Germinal center (tissue), 1 donor: Measurements from ENCODE around the gene TMEM87A.
"Not testable (repeated sequence)": the region's sequence is repeated elsewhere in the genome, so short reads cannot be mapped to it uniquely, and the experiment has no call there.

ENCODE experiments used
- DNase-seq: peaks from one replicate; pipeline ENCODE4 v3.0.0; 2012; ENCODE audit warnings: mixed read lengths, low spot score

Gene TMEM87A, protein sequence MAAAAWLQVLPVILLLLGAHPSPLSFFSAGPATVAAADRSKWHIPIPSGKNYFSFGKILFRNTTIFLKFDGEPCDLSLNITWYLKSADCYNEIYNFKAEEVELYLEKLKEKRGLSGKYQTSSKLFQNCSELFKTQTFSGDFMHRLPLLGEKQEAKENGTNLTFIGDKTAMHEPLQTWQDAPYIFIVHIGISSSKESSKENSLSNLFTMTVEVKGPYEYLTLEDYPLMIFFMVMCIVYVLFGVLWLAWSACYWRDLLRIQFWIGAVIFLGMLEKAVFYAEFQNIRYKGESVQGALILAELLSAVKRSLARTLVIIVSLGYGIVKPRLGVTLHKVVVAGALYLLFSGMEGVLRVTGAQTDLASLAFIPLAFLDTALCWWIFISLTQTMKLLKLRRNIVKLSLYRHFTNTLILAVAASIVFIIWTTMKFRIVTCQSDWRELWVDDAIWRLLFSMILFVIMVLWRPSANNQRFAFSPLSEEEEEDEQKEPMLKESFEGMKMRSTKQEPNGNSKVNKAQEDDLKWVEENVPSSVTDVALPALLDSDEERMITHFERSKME

DNA sequence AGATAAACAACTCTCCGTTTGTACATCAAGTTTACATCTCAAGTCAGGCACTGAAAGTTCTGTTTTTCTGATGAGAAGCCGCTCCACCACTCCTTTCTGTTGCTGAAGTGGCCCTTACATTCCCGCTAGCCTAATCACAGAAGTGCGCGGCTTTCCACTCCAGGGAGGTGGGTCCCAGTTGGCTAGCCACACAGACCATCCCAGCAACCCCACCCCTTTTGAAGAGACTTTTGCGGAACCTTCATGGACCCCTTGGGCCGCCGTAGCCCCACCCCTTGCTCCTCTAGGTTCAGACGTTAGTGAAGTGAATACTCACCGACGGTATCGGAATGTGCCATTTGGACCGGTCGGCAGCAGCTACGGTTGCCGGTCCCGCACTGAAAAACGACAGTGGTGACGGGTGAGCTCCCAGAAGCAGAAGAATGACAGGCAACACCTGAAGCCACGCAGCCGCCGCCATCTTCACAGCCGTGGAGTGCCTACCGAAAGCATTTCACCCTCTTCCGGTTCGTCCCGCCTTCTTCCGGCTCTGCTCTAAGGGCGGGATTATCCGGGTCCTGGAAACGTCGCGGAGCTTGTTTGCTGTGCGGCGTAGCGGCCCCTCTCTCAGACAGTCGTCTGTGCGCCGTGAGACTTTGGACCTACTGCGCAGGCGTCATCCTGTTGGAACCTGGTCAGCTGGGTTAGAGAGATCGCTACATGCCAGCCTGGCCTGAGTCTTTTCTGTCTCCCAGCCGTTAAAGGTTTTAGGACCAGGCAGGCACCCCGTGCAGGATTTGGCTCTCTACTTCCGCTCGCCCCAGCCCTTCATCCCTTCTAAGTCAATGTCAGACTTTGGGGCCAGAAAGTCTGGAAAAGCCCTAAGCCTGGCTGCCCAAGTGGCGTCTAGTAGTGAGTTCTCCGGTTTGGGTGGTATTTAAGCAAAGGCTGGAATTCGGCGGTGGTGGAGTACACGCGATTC is at the start of gene TMEM87A, which contains the start of gene GANC:
Gene TMEM87A (minus strand): TSS at position 495 of the 961 bp plus-strand sequence. CDS start 35 bp downstream, at position 460.
Gene GANC (plus strand): TSS at position 263 of the 961 bp plus-strand sequence. CDS start 1,281 bp downstream, outside the sequence.
- DNase-seq, result peak; percentile 93

DNA sequence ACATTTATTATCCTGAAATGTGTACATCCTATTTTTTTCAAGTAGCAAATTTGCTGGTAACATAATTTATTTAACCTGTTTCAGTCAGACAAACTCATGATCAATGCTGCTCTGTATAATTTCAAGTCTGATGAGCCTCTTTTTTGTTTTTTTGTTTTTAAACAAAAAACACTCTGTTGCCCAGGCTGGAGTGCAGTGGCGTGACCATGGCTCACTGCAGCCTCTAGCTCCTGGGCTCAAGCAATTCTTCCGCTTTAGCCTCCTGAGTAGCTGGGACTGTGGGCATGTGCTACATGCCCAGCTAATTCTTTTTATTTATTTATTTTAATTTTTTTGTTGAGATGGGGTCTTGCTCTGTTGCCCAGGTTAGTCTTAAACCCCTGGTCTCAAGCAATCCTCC is 46.0 kb upstream of the TMEM87A start:
- DNase-seq, result no peak

DNA sequence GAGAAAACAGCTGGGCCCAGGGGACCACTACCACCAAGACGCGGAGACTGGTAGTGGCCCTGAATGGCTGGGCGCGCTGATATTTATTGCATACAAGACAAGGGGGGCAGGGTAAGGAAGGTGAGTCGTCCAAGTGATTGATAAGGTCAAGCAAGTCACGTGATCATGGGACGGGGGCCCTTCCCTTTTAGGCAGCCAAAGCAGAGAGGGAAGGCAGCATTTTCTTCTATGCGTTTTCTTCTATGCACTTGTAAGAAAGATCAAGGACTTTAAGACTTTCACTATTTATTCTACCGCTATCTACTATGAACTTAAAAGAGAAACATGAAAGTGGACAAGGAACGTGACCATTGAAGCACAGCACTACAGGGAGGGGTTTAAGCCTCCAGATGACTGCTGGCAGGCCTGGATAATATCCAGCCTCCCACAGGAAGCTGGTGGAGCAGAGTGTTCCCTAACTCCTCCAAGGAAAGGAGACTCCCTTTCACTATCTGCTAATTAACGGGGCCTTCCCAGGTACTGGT is 43.1 kb upstream of the TMEM87A start:
- not testable (repeated sequence) for DNase-seq

DNA sequence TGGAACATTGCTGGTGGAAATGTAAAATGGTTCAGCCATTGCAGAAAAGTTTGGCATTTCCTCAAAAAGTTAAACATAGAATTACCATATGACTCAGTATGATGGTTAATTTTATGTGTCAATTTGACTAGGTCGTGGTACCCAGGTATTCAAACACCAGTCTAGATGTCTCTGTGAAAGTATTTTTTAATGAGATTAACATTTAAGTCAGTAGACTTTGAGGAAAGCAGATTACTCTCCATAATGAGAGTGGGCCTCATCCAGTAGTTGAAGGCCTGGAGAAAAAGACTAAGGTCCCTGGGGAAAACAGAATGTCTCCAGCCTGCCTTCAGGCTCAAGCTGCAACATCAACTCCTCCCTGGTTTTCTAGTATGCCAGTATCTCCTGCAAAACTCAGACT is 42.3 kb upstream of the TMEM87A start:
- no peak for DNase-seq

DNA sequence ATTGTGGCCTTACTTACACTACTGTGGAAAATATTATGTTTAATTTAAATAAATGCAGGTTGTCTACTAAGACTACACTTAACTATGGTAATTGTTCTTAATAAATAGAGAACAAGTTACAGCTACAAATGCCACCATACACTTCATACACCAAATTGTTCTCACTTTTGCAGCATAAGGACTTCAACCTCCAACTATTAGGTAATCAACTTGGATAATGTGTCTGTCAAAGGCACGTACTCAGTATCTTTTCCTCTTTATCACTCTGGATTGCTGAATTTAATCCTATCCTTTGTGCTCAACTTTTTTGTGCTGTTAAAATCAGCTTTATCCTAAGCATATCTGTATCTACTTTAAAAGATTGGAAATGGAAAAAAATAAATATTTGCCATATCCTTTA is 41.6 kb upstream of the TMEM87A start:
- no peak for DNase-seq

DNA sequence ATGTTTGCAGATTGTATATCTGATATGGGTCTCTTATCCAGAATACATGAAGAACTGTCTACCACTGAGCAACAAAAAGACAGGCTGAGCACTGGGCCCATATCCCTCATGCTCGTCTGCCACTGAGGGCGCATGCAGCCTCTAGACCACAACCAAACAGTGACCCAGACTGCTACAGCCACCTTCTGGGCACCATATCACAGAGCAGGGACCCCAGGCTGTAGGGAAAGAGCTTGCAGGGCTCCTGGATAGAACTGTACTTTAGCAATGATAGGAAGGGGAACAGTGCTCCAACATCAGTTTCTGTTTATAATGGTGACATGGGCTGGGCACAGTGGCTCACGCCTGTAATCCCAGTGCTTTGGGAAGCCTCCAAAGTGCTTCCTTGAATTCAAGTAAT is 40.2 kb upstream of the TMEM87A start:
- DNase-seq, result no peak

DNA sequence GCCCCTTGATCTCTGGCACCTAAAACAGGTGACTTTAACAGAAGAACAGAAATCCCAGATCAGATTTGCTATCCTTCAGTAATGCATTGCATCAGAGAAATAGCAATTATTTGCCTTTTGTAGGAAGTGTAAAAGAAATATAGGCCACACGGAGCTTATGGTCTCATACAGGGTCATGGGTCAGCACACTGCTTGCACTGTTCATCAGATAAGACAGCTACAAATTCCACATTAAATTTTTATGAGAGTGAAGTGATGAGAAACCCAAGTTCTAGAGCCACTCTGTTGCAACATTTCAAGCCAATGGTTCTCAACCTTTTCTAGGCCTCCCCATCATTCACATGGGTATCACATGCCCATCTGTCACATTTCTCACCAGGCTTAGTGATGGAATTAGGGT is 33.4 kb upstream of the TMEM87A start:
- DNase-seq, result no peak

DNA sequence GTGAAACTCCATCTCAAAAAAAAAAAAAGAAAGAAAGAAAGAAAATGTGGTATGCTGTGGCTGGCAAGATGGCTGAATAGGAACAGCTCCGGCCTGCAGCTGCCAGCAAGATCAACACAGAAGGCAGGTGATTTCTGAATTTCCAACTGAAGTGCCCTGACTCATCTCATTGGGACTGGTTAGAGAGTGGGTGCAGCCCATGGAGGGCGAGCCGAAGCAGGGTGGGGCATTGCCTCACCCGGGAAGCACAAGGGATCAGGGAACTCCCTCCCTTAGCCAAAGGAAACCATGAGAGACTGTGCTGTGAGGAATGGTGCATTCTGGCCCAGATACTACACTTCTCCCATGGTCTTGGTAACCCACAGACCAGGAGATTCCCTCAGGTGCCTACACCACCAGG is 27.8 kb upstream of the TMEM87A start:
- DNase-seq, result not testable (repeated sequence)

DNA sequence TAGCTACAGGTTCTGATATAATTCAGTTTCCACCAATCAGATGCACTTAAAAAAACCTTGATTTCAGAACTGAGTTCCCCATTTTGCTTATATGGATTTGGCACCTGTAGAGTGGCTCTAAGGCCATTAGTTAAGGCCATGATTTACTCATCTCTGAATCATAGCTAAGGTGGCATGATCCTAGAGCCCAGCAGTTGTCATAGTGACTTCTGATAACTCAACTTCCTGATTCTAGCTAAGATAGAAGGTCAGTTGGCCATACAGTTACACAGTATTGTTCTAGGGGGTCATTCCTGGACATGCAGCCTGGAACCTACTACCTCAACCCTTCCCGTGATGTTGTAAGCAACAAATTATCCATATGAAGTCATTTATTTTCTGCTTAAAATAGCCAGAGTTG is 15.9 kb upstream of the TMEM87A start:
- DNase-seq, result no peak

DNA sequence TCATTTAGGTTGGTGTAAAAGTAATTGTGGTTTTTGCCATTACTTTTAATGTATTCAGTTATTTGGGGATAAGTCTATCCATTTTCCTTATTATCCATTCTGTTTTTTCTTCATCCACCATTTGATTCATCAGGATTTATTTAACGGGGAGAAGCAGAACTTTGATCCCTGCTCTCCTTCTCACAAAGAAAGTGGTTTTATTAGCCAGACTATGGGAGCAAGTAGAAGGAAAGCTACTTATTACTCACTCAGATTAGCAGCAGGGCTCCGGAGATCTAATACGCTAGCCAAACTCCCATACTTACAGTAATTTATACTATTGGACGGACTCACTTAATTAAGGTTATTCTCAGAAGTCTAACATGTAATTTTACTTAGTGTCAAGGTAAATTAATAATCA is 14.7 kb upstream of the TMEM87A start:
- DNase-seq, result no peak

DNA sequence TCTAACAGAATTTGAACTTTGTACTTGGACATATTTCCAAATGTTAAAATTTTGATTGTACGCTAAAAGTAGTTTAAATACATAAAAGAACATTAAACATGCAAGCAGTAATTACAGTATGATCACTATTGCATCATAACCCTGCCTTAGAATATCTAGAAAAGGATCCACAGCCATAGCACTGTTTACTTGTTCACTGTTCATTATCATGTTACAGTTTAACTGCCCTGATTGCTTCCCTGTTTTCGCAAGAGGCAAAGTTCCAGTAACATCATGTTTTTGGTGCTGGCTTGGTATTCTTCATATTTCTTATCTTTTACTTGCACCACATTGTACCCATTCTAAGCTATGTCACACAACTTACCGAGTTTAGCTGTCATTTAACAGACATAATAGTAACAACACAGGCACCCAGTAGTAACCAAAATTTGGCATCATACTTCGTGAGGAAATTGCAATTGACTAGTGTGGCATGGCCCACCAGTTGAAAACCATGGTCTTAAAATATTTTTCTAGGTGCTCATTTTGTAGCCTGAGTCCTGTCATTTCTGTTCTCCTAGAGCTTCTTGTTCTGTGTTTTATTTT is 13.3 kb upstream of the TMEM87A start:
- no peak for DNase-seq

DNA sequence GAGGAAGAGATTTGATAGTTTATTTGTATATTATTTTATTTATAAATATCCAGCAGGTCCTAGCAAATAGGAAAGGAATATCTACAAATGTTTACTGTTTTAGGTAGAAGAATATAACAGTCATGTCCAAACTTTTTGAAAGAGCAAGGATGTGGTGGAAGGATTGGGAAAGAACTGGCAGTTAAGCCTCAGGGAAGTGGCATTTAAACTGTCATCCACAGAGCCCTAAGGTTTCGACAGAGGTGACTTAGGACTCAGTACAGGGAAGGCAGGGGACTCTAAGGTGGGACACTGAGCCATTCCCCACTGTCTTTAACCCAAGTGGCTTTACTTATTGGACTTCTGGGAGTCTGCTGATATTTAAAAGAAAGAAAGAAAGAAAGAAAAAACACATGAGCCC is 11.8 kb upstream of the TMEM87A start:
- no peak for DNase-seq

DNA sequence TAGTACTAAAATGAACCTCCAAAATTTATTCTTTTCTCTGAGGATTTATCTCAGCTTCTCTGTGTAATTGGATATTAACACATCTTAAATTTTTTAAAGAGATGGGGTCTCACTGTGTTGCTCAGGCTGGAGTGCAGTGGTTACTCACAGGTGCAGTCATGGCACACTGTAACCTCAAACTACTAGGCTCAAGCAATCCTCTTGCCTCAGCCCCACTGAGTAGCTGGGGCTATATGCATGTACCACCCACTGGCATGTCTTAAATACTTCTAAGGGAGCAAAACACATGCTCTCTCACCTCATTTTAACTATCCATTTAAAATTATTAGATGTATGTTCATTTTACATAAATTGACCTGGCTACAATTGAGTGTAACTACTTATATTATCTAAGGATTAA is 11.3 kb upstream of the TMEM87A start:
- DNase-seq, result no peak

DNA sequence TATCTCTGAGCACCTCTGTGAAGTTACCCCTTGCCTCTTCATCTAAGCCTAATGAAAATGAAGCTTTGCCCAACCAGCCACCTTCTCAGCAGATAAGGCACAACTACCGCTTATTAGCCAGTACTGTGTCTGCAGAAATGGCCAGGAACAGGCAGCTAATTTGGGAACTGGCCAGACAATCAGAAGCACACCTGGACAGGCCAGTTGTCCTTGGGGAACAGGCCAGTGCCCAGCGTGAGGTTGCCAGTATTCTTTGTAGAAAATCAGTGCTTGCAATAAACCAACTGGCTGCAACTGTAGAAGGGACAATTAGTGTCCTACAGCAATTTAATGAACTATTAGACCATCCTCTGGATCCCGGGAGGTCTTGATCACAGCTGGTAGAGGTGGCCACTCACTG is 10.4 kb upstream of the TMEM87A start:
- no peak for DNase-seq

DNA sequence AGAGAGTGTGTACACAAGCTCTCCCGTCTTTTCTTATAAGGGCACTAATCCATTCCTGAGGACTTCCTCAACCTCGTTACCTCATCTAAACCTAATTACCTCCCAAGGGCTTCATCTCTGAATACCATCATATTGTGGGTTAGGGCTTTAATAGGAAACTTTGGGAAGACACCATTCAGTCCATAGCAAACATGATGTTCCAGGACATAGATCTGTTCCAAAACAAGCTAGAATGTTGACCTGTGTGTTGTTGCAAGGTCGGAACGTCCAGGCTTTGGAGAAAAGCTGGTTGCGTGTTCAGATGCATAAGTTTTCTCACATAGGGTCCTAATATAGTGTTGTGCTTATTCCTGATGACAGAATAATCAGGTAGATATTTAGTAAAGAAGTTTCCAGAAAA is 9.7 kb upstream of the TMEM87A start:
- DNase-seq, result no peak

DNA sequence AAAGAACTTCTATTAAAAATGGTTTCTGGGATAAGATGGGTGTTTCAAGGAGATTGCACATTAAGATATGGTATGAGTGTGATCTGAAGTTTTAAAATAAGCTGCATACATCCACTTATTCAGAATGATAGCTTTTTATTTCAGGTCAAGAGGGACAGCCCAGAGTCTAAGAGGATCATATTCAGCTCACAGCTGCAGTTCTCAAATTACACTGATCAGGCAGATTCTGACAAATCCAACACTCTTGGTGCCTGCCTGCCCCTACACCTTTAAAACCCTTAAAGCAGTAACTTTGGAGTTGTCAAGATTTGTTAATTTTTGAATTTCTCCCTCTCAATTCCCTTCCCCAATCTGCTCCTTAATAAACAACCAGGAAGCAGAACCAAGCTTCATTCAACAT is 9.1 kb upstream of the TMEM87A start:
- DNase-seq, result no peak

DNA sequence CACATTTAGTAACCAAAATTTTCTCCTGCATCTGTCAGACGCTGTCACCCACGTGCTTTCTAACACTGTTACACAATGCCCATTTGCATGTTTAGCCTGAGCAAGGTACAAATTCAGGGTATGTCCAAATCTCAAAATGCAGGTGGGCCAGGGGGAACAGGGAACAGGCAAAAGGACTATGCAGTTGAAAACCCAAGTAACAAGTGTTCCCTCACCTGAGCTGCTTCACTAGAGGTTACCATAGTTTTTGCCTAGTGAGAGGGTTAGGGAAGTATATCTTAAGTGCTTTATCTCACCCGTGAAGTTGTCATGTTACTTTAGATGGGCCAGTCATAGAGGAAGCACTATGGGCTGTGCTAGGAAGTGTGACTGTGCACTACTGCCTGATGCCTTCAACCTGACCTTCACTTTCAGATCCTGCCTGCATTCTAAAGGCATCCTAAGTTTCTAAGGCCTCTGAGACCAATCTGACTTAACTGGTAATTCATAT is 6.0 kb upstream of the TMEM87A start:
- no peak for DNase-seq

DNA sequence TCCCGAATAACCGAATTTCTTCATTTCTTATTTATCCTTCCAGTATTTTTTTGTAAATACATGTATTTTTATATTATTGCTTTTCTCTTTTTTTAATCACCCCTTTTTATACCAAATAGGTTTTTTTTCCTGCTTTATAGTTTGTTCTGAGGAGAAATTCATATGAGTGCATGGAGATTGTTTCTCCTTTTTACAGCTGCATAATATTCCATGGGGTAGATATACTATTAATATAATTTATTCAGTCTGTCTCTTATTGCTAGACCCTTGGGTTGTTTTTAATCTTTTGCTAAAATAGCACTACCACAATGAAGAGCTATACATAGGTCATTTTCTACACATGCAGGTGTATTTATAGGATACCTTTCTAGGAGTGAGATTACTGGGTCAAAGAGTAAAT is 3.5 kb upstream of the TMEM87A start:
- DNase-seq, result no peak

DNA sequence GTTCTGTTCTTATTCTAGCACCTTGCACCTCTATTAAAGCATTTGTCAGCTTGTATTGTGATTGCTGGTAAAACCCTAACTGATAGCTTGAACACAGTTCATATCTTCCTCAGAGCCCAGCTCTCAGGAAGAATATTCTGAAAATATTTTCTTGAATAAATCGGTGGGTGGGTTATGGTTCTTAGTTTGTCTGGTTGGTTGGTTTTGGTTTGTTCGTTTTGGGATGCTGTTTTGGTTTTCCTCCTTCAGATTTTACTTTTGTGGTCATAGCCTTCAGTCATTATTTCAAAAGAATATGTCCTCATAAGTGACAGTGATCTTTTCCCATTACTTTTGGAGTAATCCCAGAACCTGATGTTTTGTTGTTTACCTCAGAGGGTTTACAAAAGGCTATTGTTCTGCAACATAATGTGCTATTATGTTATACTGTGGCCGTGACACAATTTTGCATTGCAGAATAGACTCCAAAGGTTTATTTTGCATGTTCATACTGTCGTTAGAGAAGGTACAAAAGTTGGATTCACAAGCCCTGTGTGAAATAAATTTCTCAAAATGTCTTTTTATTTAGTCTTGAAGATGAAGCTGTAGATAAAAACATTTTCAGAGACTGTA is 2.7 kb upstream of the TMEM87A start:
- no peak for DNase-seq

DNA sequence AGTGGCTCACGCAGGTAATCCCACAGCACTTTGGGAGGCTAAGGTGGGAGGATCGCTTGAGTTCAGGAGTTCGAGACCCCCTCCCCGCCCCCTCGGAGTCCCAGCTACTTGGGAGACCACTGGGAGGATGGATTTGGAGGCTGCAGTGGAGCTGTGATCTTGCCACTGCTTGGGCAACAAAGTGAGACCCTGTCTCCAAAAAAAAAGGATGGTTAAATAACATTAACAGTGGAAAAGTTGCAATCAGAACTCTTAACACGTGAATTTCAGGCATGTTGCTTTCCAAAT is 1.4 kb upstream of the TMEM87A start:
- DNase-seq, result no peak

DNA sequence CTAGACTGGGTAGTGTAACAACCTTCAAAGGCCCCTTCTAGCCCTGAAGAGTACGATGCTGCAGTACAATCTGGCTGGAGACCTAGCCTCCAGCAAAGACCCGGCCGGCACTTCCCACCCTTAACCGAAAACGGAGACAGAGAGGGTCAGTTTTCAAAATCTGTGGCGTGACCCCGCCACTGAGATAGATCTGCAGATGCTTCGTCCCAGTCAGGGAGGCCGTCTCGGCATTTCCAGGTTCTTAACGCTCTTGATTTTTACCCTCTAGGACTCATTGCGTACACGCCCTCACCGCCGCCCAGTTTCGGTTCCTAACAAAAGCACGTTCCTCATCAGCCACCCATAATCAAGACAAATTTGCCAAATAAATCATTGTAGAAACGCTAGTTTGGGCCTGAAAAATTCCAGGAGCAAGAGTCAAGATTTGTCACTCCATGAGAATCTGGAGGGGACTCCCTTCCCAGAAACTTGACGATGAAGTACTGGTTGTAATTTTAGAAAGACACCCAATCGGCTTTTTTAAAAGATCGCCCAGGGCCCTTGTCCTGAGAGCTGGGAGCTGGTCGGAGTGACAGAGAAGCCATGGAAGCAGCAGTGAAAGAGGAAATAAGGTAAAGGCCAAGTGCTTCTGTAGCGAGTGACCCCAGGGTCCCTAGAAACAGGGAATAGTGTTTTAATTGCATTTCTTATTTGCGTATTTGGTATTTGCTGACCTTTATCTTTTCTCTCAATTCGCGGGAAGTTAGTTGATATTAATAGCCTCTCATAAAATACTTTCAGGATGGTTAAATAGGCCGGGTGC is 868 bp upstream of the TMEM87A start:
- DNase-seq, result peak; percentile 77
